GOT3 (cell line): ENCODE data around the gene KRTAP5-5.
"Not testable (repeated sequence)": the region's sequence is repeated elsewhere in the genome, so short reads cannot be mapped to it uniquely, and the experiment has no call there.

ENCODE experiments used
- DNase-seq: peaks from one replicate; lab custom pipeline; 2025; ENCODE audit warnings: mixed read lengths; lab: John Stamatoyannopoulos, UW

Gene KRTAP5-5

GRCh38 chr11:1607156-1607845, 22.3 kb upstream of the KRTAP5-5 start:
- not testable (repeated sequence) for DNase-seq

GRCh38 chr11:1607901-1608300, 21.7 kb upstream of the KRTAP5-5 start:
- DNase-seq = not testable (repeated sequence)

GRCh38 chr11:1608363-1608762, 21.2 kb upstream of the KRTAP5-5 start, which contains the start of gene KRTAP5-3:
KRTAP5-3 (minus strand) TSS chr11:1608463; CDS start chr11:1608385, 78 bp downstream.
- no peak for DNase-seq

GRCh38 chr11:1618231-1618630, 11.3 kb upstream of the KRTAP5-5 start:
- no peak for DNase-seq

- DNase-seq = no peak
Observed at GRCh38 chr11:1619449-1619848, 10.1 kb upstream of the KRTAP5-5 start.

- DNase-seq = no peak
Observed at GRCh38 chr11:1622086-1622485, 7.5 kb upstream of the KRTAP5-5 start, which contains the start of gene KRTAP5-4. KRTAP5-4 (minus strand) TSS chr11:1622138; CDS start chr11:1622093, 45 bp downstream.

- no peak for DNase-seq
Observed at GRCh38 chr11:1623716-1624115, 5.9 kb upstream of the KRTAP5-5 start.

- DNase-seq = no peak
Observed at GRCh38 chr11:1624621-1625020, 5.0 kb upstream of the KRTAP5-5 start.

GRCh38 chr11:1625541-1625940, 4.0 kb upstream of the KRTAP5-5 start:
- DNase-seq = no peak

- DNase-seq = no peak
Observed at GRCh38 chr11:1628506-1629325, 859 bp upstream of the KRTAP5-5 start.

- DNase-seq = no peak
Observed at GRCh38 chr11:1630271-1630670, 696 bp downstream of the KRTAP5-5 start.

GRCh38 chr11:1631066-1631568, 1.5 kb downstream of the KRTAP5-5 start:
- no peak for DNase-seq

GRCh38 chr11:1632053-1632714, 2.6 kb downstream of the KRTAP5-5 start:
- no peak for DNase-seq

GRCh38 chr11:1633864-1634263, 4.3 kb downstream of the KRTAP5-5 start:
- no peak for DNase-seq

GRCh38 chr11:1636291-1636950, 6.8 kb downstream of the KRTAP5-5 start:
- DNase-seq = no peak

- no peak for DNase-seq
Observed at GRCh38 chr11:1637628-1638027, 8.1 kb downstream of the KRTAP5-5 start.

- DNase-seq = no peak
Observed at GRCh38 chr11:1638344-1638743, 8.8 kb downstream of the KRTAP5-5 start.

- DNase-seq = no peak
Observed at GRCh38 chr11:1639102-1639620, 9.6 kb downstream of the KRTAP5-5 start.

- DNase-seq = no peak
Observed at GRCh38 chr11:1639666-1640065, 10.1 kb downstream of the KRTAP5-5 start.

- DNase-seq = no peak
Observed at GRCh38 chr11:1640076-1640946, 10.7 kb downstream of the KRTAP5-5 start.

GRCh38 chr11:1641096-1641495, 11.5 kb downstream of the KRTAP5-5 start:
- no peak for DNase-seq
